HG03064 (cell line): ENCODE data around the gene DECR2.
"Not testable (repeated sequence)": the region's sequence is repeated elsewhere in the genome, so short reads cannot be mapped to it uniquely, and the experiment has no call there.

Source experiments
- ATAC-seq: cut with Tn5 transposase; IDR thresholded peaks from one replicate; pipeline ENCODE4 v1.9.1; 2021; ENCODE audit warnings: low read depth; ENCODE audit not compliant: unreplicated experiment

Gene DECR2

GRCh38 chr16:366476-366875 lies 35.2 kb upstream of the DECR2 start:
- no peak for ATAC-seq

GRCh38 chr16:367333-367903 lies 34.3 kb upstream of the DECR2 start:
- no peak for ATAC-seq

- ATAC-seq = no peak
Observed at GRCh38 chr16:368388-369158, 33.1 kb upstream of the DECR2 start.

- no peak for ATAC-seq
Observed at GRCh38 chr16:369275-369865, 32.3 kb upstream of the DECR2 start.

- no peak for ATAC-seq
Observed at GRCh38 chr16:369866-370436, 31.7 kb upstream of the DECR2 start.

GRCh38 chr16:370443-370842 lies 31.2 kb upstream of the DECR2 start, which contains the start of gene MRPL28:
Gene MRPL28 (minus strand): TSS chr16:370538. CDS start chr16:370218, 320 bp downstream.
- no peak for ATAC-seq

- no peak for ATAC-seq
Observed at GRCh38 chr16:370979-371514, 30.6 kb upstream of the DECR2 start.

GRCh38 chr16:371515-372301 lies 30.0 kb upstream of the DECR2 start:
- no peak for ATAC-seq

GRCh38 chr16:372302-372983 lies 29.2 kb upstream of the DECR2 start:
- no peak for ATAC-seq

GRCh38 chr16:373020-373598 lies 28.6 kb upstream of the DECR2 start:
- ATAC-seq = no peak

GRCh38 chr16:373848-374615 lies 27.7 kb upstream of the DECR2 start:
- ATAC-seq = no peak

- no peak for ATAC-seq
Observed at GRCh38 chr16:374616-374926, 27.1 kb upstream of the DECR2 start.

GRCh38 chr16:375212-375611 lies 26.5 kb upstream of the DECR2 start:
- no peak for ATAC-seq

- no peak for ATAC-seq
Observed at GRCh38 chr16:375927-376816, 25.5 kb upstream of the DECR2 start.

- no peak for ATAC-seq
Observed at GRCh38 chr16:376817-377418, 24.8 kb upstream of the DECR2 start.

- no peak for ATAC-seq
Observed at GRCh38 chr16:377419-377951, 24.2 kb upstream of the DECR2 start.

- ATAC-seq = not testable (repeated sequence)
Observed at GRCh38 chr16:378113-378820, 23.4 kb upstream of the DECR2 start.
